AG09309 (cell line): ENCODE measurements around the gene ABR.

ENCODE experiments used
- DNase-seq: peaks from one replicate; pipeline ENCODE4 v3.0.0-alpha.2; 2010; ENCODE audit warnings: low read depth
- H3K4me3 ChIP-seq: 2 replicates; pipeline ENCODE4 v1.5.1; 2011; ENCODE audit warnings: mild to moderate bottlenecking, low read depth, low read length, moderate library complexity; ENCODE audit not compliant: control insufficient read depth
- TF ChIP-seq, protein P1 (sequence below): IDR thresholded peaks from 2 replicates; pipeline ENCODE4 v1.5.1; 2011; ENCODE audit warnings: mild to moderate bottlenecking, low read depth, low read length, inconsistent platforms; ENCODE audit not compliant: insufficient read depth, control insufficient read depth; ENCODE audit errors: missing control alignments

ABR gene

GRCh38 chr17:1224330-1224729 is 44.5 kb upstream of the ABR start:
- DNase-seq: no peak
- TF ChIP-seq, protein P1, sequence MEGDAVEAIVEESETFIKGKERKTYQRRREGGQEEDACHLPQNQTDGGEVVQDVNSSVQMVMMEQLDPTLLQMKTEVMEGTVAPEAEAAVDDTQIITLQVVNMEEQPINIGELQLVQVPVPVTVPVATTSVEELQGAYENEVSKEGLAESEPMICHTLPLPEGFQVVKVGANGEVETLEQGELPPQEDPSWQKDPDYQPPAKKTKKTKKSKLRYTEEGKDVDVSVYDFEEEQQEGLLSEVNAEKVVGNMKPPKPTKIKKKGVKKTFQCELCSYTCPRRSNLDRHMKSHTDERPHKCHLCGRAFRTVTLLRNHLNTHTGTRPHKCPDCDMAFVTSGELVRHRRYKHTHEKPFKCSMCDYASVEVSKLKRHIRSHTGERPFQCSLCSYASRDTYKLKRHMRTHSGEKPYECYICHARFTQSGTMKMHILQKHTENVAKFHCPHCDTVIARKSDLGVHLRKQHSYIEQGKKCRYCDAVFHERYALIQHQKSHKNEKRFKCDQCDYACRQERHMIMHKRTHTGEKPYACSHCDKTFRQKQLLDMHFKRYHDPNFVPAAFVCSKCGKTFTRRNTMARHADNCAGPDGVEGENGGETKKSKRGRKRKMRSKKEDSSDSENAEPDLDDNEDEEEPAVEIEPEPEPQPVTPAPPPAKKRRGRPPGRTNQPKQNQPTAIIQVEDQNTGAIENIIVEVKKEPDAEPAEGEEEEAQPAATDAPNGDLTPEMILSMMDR: no peak
- no peak overlapping the region for H3K4me3 ChIP-seq

- TF ChIP-seq, protein P1: no peak
- DNase-seq: no peak
- no peak overlapping the region for H3K4me3 ChIP-seq
Observed at GRCh38 chr17:1223662-1224061, 43.9 kb upstream of the ABR start.

GRCh38 chr17:1222321-1222720 is 42.5 kb upstream of the ABR start:
- TF ChIP-seq, protein P1: no peak
- H3K4me3 ChIP-seq: no peak overlapping the region

GRCh38 chr17:1221209-1221608 is 41.4 kb upstream of the ABR start:
- no peak for DNase-seq
- TF ChIP-seq, protein P1: no peak
- no peak overlapping the region for H3K4me3 ChIP-seq

More at GRCh38 chr17:1222321-1222720, 42.5 kb upstream of the ABR start:
- DNase-seq: no peak

DNA sequence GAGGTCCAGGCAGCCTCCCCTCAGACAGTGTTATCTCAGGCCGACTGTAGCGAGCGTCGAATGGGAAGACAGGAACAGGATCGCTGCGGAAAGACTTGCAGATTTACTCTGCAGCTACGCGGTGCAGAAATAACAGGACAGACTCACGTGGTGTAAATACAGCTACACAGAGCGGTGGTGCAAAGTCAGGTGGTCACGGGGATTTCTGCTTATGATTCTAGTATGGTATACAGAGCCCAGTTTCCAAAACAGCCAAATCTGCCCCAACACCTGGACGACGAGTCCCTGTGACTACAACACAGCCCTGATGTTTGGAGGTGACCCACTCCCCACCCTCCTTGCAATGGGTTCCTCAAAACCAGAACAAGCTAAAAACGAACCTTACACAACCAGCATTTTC is 40.6 kb upstream of the ABR start:
- TF ChIP-seq, protein P1: no peak
- H3K4me3 ChIP-seq: no peak overlapping the region

DNA sequence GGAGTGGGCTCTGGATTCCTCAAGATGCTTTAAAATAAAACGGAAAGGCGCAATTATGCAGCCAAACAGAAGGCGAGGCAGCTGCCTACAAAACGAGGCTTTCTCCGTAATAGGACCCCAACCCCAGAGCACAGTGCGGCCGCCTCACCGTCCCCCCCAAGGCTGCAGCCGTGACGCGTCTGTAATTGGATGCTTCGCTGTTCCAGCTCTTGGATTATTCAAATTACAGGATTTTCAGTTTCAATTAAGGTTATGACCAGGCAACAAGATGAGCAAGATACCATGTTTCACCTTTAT is 37.3 kb upstream of the ABR start:
- TF ChIP-seq, protein P1: no peak
- H3K4me3 ChIP-seq: no peak overlapping the region
- no peak for DNase-seq

More for the DNA sequence above, 40.6 kb upstream of the ABR start:
- DNase-seq: no peak
